ENCODE results near the gene SH3RF3.

Gene SH3RF3

GRCh38 chr2:109256111-109256510 is 127.1 kb downstream of the SH3RF3 start:
- H3K27ac ChIP-seq, result no peak overlapping the region
- no peak for TF ChIP-seq CTCF (conservative IDR thresholded peaks at IDR 0.05)

GRCh38 chr2:109256921-109257320 is 127.9 kb downstream of the SH3RF3 start:
- no peak overlapping the region for H3K27ac ChIP-seq
- TF ChIP-seq CTCF (conservative IDR thresholded peaks at IDR 0.05), result no peak

- H3K27ac ChIP-seq, result no peak overlapping the region
- TF ChIP-seq CTCF (conservative IDR thresholded peaks at IDR 0.05), result no peak
Measured at GRCh38 chr2:109257653-109258052, 128.6 kb downstream of the SH3RF3 start.

- no peak overlapping the region for H3K27ac ChIP-seq
- no peak for TF ChIP-seq CTCF (conservative IDR thresholded peaks at IDR 0.05)
Measured at GRCh38 chr2:109258376-109258775, 129.4 kb downstream of the SH3RF3 start.

- H3K27ac ChIP-seq, result no peak overlapping the region
- TF ChIP-seq CTCF (conservative IDR thresholded peaks at IDR 0.05), result no peak
Measured at GRCh38 chr2:109258905-109259540, 130.0 kb downstream of the SH3RF3 start.

- peak overlapping the region; percentile 68; the same call in 1 of the 2 replicates for H3K27ac ChIP-seq
- TF ChIP-seq CTCF (conservative IDR thresholded peaks at IDR 0.05), result no peak
Measured at GRCh38 chr2:109259671-109260070, 130.7 kb downstream of the SH3RF3 start.

GRCh38 chr2:109260116-109260855 is 131.3 kb downstream of the SH3RF3 start:
- H3K27ac ChIP-seq, result peak overlapping the region; percentile 68
- no peak for TF ChIP-seq CTCF (conservative IDR thresholded peaks at IDR 0.05)
